ENCODE data around the gene OLIG1. TPM values are rescaled to one million over a fixed set of nuclear protein-coding genes. Genes with fewer than 3 reads are reported as not detected.

Gene OLIG1
- total and polyA plus RNA-seq, 10 of the 15 experiments (the other 5 are each of a cell fraction or from before 2014, with no cell fraction given): not detected

GRCh38 chr21:33064623-33065390, 5.1 kb upstream of the OLIG1 start:
- TF ChIP-seq ZNF207 (IDR thresholded peaks at IDR 0.05; ENCODE audit: borderline replicate concordance): no peak
- TF ChIP-seq ZNF384 (IDR thresholded peaks at IDR 0.05; ENCODE audit: borderline replicate concordance, low read depth, low read length): no peak
- TF ChIP-seq ESRRA (IDR thresholded peaks at IDR 0.05; ENCODE audit: low read length): no peak
- TF ChIP-seq RELA (IDR thresholded peaks at IDR 0.05; ENCODE audit: borderline replicate concordance, partially characterized antibody): no peak
- TF ChIP-seq, protein P1, sequence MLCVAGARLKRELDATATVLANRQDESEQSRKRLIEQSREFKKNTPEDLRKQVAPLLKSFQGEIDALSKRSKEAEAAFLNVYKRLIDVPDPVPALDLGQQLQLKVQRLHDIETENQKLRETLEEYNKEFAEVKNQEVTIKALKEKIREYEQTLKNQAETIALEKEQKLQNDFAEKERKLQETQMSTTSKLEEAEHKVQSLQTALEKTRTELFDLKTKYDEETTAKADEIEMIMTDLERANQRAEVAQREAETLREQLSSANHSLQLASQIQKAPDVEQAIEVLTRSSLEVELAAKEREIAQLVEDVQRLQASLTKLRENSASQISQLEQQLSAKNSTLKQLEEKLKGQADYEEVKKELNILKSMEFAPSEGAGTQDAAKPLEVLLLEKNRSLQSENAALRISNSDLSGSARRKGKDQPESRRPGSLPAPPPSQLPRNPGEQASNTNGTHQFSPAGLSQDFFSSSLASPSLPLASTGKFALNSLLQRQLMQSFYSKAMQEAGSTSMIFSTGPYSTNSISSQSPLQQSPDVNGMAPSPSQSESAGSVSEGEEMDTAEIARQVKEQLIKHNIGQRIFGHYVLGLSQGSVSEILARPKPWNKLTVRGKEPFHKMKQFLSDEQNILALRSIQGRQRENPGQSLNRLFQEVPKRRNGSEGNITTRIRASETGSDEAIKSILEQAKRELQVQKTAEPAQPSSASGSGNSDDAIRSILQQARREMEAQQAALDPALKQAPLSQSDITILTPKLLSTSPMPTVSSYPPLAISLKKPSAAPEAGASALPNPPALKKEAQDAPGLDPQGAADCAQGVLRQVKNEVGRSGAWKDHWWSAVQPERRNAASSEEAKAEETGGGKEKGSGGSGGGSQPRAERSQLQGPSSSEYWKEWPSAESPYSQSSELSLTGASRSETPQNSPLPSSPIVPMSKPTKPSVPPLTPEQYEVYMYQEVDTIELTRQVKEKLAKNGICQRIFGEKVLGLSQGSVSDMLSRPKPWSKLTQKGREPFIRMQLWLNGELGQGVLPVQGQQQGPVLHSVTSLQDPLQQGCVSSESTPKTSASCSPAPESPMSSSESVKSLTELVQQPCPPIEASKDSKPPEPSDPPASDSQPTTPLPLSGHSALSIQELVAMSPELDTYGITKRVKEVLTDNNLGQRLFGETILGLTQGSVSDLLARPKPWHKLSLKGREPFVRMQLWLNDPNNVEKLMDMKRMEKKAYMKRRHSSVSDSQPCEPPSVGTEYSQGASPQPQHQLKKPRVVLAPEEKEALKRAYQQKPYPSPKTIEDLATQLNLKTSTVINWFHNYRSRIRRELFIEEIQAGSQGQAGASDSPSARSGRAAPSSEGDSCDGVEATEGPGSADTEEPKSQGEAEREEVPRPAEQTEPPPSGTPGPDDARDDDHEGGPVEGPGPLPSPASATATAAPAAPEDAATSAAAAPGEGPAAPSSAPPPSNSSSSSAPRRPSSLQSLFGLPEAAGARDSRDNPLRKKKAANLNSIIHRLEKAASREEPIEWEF (IDR thresholded peaks at IDR 0.05; ENCODE audit: insufficient replicate concordance, low read depth, low read length): no peak
- TF ChIP-seq, protein P2, sequence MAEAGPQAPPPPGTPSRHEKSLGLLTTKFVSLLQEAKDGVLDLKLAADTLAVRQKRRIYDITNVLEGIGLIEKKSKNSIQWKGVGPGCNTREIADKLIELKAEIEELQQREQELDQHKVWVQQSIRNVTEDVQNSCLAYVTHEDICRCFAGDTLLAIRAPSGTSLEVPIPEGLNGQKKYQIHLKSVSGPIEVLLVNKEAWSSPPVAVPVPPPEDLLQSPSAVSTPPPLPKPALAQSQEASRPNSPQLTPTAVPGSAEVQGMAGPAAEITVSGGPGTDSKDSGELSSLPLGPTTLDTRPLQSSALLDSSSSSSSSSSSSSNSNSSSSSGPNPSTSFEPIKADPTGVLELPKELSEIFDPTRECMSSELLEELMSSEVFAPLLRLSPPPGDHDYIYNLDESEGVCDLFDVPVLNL (IDR thresholded peaks at IDR 0.05; ENCODE audit: low read depth, low read length): no peak
- no peak for TF ChIP-seq MLLT1 (IDR thresholded peaks at IDR 0.05)
- FAIRE-seq (no peak), ATAC-seq (no peak), DNase-seq (ENCODE audit: low read depth, low spot score) (no peak)
- intact Hi-C loops (cut with micrococcal nuclease; ENCODE audit: unreplicated experiment): no loop called here
- in situ Hi-C loops (cut with MboI): no loop called here
- peaks cover 2 to 17% of the 10 kb centered on the region in 2 experiments; a peak in 3 of 4 replicates for H3K27me3 ChIP-seq (replicated peaks in 1 of 2; ENCODE audit: control insufficient read depth in 2 of 2, insufficient read depth in 2 of 2, low read length in 1 of 2)
- ChIA-PET CTCF (interaction anchor here (0.6 to 1.5 kb wide), 2 partner anchors 541 to 1216 kb away, joined by 3 read pairs; no protein-coding TSS in a partner anchor), POLR2A (no interaction called here), SMC1A (ENCODE audit: uncharacterized antibody, unreplicated experiment) (no interaction called here), RAD21 (ENCODE audit: unreplicated experiment) (no interaction called here)
- no peaks in the 10 kb centered on the region for H3K4me1 ChIP-seq (ENCODE audit: control insufficient read depth, insufficient read depth, low read length)
- H3K79me2 ChIP-seq (ENCODE audit: control insufficient read depth, insufficient read depth, low read length): no peaks in the 10 kb centered on the region
- H3K4me2 ChIP-seq (ENCODE audit: control insufficient read depth, insufficient read depth): no peak overlapping the region
- no peaks in the 10 kb centered on the region; the same call in 1 of the 3 replicates for H3K9me3 ChIP-seq (replicated peaks; ENCODE audit: control insufficient read depth, insufficient read depth, low read length)
- no peak overlapping the region for H3K27ac ChIP-seq (ENCODE audit: control insufficient read depth, insufficient read depth)
- no peak overlapping the region for H2AFZ ChIP-seq (ENCODE audit: control insufficient read depth, low read depth, low read length)
- 45% methylated on average over 18 of the region's 18 CpGs for WGBS (ENCODE audit: insufficient coverage, insufficient replicate concordance, low lambda C conversion rate, missing lambda C conversion rate)
- no peaks in the 10 kb centered on the region for H4K20me1 ChIP-seq (ENCODE audit: control insufficient read depth, insufficient read depth)
- H3K4me3 ChIP-seq: no peak overlapping the region
- no peak overlapping the region for H3K9ac ChIP-seq (ENCODE audit: control insufficient read depth, insufficient read depth, low read length)
- H3K36me3 ChIP-seq (ENCODE audit: control insufficient read depth in 2 of 2, insufficient read depth in 2 of 2, low read length in 1 of 2): no peaks in the 10 kb centered on the region
- BruUV-seq (replicated peaks): no TSS peak
